Measurements from ENCODE around the gene HELT. TPM values are rescaled to one million over a fixed set of nuclear protein-coding genes. Genes with fewer than 3 reads are reported as not detected.
"Not testable (repeated sequence)": the region's sequence is repeated elsewhere in the genome, so short reads cannot be mapped to it uniquely, and the experiment has no call there.

The HELT gene
- total and polyA plus RNA-seq, 4 donors: 0.09 to 2.5 (median 0.53) TPM; not detected in 1

DNA sequence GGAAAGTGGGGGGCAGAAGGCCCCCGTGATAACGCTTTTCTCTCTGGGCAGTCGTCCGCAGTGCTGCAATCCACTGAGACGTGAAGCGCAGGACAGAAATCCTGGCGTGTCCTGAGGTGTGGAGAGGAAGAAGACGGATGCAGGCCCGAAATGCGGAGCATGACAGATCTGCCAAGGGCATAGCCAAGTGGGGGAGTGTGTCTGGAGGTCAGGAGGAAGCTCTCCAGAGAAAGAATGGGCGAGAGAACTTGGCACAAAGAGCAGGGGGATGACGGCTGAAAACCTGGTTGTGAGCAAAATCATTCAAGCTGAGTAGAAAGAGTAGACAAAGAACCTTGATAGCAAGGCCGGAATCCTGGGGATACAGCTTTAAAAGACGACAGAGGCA lies 23.7 kb upstream of the HELT start:
- Histone ChIP-seq H3K27me3 (ENCODE audit: control insufficient read depth in 3 of 3, insufficient read depth in 3 of 3, low read length in 2 of 3) (no peaks in the 10 kb centered on the region), H3K9me3 (ENCODE audit: control insufficient read depth in 4 of 4, insufficient read depth in 3 of 4, low read length in 3 of 4) (no peaks in the 10 kb centered on the region)

DNA sequence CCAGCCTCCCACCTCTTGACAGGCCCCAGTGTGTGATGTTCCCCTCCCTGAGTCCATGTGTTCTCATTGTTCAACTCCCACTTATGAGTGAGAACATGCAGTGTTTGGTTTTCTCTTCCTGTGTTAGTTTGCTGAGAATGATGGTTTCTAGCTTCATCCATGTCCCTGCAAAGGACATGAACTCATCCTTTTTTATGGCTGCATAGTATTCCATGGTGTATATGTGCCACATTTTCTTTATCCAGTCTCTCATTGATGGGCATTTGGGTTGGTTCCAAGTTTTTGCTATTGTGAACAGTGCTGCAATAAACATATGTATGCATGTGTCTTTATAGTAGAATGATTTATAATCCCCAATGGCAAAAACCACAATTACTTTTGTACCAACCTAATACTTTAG lies 20.6 kb upstream of the HELT start:
- not testable (repeated sequence) for H3K9ac ChIP-seq (ENCODE audit: insufficient read depth in 1 of 2, low read length in 2 of 2); H3K36me3 ChIP-seq (ENCODE audit: control insufficient read depth in 4 of 4, insufficient read depth in 4 of 4, low read length in 4 of 4); H3K4me1 ChIP-seq (ENCODE audit: control insufficient read depth in 5 of 5, insufficient read depth in 5 of 5, low read length in 5 of 5); H3K9me3 ChIP-seq (ENCODE audit: control insufficient read depth in 4 of 4, insufficient read depth in 3 of 4, low read length in 3 of 4); H3K27me3 ChIP-seq (ENCODE audit: control insufficient read depth in 3 of 3, insufficient read depth in 3 of 3, low read length in 2 of 3); ATAC-seq (ENCODE audit: insufficient read depth, low FRiP score); H3K4me3 ChIP-seq; H3K27ac ChIP-seq (ENCODE audit: low read depth in 1 of 2, low read length in 1 of 2); DNase-seq

More for the DNA sequence above, 23.7 kb upstream of the HELT start:
- Histone ChIP-seq H3K36me3 (ENCODE audit: control insufficient read depth in 4 of 4, insufficient read depth in 4 of 4, low read length in 4 of 4) (no peaks in the 10 kb centered on the region), H3K27ac (ENCODE audit: low read depth in 1 of 2, low read length in 1 of 2) (no peak overlapping the region), H3K4me3 (no peak overlapping the region), H3K9ac (ENCODE audit: insufficient read depth in 1 of 2, low read length in 2 of 2) (no peak overlapping the region), H3K4me1 (ENCODE audit: control insufficient read depth in 5 of 5, insufficient read depth in 5 of 5, low read length in 5 of 5) (no peaks in the 10 kb centered on the region)
- 77 to 85% methylated on average over 14 of the region's 14 CpGs for WGBS, 2 donors
- TF ChIP-seq, protein P1, sequence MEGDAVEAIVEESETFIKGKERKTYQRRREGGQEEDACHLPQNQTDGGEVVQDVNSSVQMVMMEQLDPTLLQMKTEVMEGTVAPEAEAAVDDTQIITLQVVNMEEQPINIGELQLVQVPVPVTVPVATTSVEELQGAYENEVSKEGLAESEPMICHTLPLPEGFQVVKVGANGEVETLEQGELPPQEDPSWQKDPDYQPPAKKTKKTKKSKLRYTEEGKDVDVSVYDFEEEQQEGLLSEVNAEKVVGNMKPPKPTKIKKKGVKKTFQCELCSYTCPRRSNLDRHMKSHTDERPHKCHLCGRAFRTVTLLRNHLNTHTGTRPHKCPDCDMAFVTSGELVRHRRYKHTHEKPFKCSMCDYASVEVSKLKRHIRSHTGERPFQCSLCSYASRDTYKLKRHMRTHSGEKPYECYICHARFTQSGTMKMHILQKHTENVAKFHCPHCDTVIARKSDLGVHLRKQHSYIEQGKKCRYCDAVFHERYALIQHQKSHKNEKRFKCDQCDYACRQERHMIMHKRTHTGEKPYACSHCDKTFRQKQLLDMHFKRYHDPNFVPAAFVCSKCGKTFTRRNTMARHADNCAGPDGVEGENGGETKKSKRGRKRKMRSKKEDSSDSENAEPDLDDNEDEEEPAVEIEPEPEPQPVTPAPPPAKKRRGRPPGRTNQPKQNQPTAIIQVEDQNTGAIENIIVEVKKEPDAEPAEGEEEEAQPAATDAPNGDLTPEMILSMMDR (IDR thresholded peaks at IDR 0.05; ENCODE audit: control extremely low read depth, extremely low read depth): no peak
- no peak for DNase-seq
- no peak for ATAC-seq (ENCODE audit: insufficient read depth, low FRiP score)

DNA sequence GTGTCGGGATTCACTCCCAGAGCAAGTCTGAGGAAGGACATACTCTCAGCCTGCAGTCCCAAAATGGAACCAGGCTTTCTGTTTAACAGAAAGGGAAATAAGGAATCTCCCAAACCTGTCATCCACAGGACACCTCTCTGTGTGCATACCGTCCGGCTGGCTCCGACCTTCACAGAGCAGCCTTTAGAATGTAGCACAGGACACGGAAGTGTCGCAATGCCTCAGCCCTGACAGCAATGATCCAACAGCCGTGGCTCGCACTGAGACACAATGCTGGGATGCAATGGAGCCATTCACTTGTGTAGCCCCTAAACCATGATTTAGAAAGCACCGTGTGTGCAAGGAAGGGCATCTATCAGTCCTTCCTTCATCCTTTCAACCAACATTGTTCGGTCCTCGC lies 15.5 kb upstream of the HELT start:
- no peak overlapping the region for H3K4me3 ChIP-seq
- ATAC-seq (ENCODE audit: insufficient read depth, low FRiP score): no peak
- TF ChIP-seq, protein P1 (IDR thresholded peaks at IDR 0.05; ENCODE audit: control extremely low read depth, extremely low read depth): no peak
- peaks cover 0 to 8% (median 0%) of the 10 kb centered on the region in 5 donors for H3K4me1 ChIP-seq (ENCODE audit: control insufficient read depth in 5 of 5, insufficient read depth in 5 of 5, low read length in 5 of 5)
- no peaks in the 10 kb centered on the region for H3K36me3 ChIP-seq (ENCODE audit: control insufficient read depth in 4 of 4, insufficient read depth in 4 of 4, low read length in 4 of 4)
- no peak for DNase-seq
- no peak overlapping the region for H3K9ac ChIP-seq (ENCODE audit: insufficient read depth in 1 of 2, low read length in 2 of 2)
- WGBS, 2 donors: 68 to 76% methylated on average over 11 of the region's 11 CpGs
- no peak overlapping the region for H3K27ac ChIP-seq (ENCODE audit: low read depth in 1 of 2, low read length in 1 of 2)
- peaks cover 0 to 1% (median 0%) of the 10 kb centered on the region in 4 donors for H3K9me3 ChIP-seq (ENCODE audit: control insufficient read depth in 4 of 4, insufficient read depth in 3 of 4, low read length in 3 of 4)
- peaks cover 0 to 9% (median 0%) of the 10 kb centered on the region in 3 donors for H3K27me3 ChIP-seq (ENCODE audit: control insufficient read depth in 3 of 3, insufficient read depth in 3 of 3, low read length in 2 of 3)

DNA sequence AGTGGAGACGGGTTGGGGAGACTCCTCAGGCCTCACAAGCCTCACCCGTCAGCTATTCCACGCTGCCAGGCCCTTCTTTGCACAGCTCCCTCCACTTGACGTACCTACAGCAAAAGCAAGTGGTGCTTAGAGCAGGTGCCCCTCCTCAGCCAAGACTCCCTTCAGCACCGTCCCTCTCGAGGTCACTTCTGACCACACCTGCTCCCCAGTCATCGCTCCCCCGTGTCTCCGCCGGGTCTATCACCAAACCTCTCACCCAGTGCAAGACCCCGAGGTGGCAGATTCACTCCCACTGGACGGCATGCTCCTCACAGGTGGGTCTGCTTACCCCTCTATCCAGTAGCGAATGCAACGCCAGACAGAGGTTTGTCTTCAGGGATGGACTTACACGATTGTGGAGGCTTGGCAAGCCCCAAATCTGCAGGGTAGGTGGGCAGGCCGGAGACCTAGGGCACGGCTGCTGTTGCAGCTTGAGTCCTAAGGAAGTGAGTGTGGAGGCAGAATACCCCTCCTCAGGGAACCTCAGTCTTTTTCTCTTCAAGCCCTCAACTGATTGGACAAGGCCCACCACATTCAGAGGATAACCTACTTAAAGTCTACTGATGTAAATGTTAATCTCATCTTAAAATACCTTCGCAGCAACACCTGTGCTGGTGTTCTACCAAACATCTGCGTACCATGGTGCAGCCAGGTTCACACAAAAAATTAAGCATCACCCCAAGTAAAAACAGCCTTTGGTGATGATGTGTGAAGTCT lies 14.5 kb upstream of the HELT start:
- Histone ChIP-seq H3K9ac (ENCODE audit: insufficient read depth in 1 of 2, low read length in 2 of 2) (no peak overlapping the region), H3K27ac (ENCODE audit: low read depth in 1 of 2, low read length in 1 of 2) (no peak overlapping the region), H3K4me1 (ENCODE audit: control insufficient read depth in 5 of 5, insufficient read depth in 5 of 5, low read length in 5 of 5) (peaks cover 0 to 8% (median 0%) of the 10 kb centered on the region in 5 donors), H3K4me3 (no peak overlapping the region), H3K27me3 (ENCODE audit: control insufficient read depth in 3 of 3, insufficient read depth in 3 of 3, low read length in 2 of 3) (peaks cover 0 to 9% (median 0%) of the 10 kb centered on the region in 3 donors), H3K9me3 (ENCODE audit: control insufficient read depth in 4 of 4, insufficient read depth in 3 of 4, low read length in 3 of 4) (peaks cover 0 to 1% (median 0%) of the 10 kb centered on the region in 4 donors), H3K36me3 (ENCODE audit: control insufficient read depth in 4 of 4, insufficient read depth in 4 of 4, low read length in 4 of 4) (no peaks in the 10 kb centered on the region)
- DNase-seq (no peak), ATAC-seq (ENCODE audit: insufficient read depth, low FRiP score) (no peak)
- TF ChIP-seq, protein P1 (IDR thresholded peaks at IDR 0.05; ENCODE audit: control extremely low read depth, extremely low read depth): no peak
- WGBS, 2 donors: 85 to 89% methylated on average over 19 of the region's 19 CpGs
